GM21360 (cell line): ENCODE results near the gene SUCLA2.

Source experiments
- ATAC-seq: cut with Tn5 transposase; IDR thresholded peaks from one replicate; pipeline ENCODE4 v1.9.1; 2021; ENCODE audit warnings: mild to moderate bottlenecking, moderate library complexity; ENCODE audit not compliant: unreplicated experiment

The SUCLA2 gene

GRCh38 chr13:47904891-47905290 lies 96.2 kb downstream of the SUCLA2 start:
- no peak for ATAC-seq

GRCh38 chr13:47904241-47904640 lies 96.8 kb downstream of the SUCLA2 start:
- ATAC-seq = no peak

DNA sequence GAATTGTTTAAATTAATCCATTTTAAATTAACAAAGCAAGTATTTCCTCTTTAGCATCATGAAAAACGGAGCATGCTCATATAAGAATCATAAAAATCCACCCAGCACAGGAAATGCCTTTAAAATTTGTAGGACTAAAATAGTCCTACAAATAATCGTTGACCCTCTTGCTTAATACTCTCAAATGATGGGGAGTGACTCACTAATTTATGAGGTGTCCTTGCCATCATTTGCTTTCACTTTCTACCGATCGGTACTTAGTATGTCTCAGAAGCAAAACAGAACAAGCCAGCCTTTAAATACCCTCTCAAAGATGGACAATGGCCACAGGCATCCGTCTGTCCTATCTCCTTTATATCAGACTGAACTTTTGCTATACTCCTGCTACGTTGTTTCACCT lies 97.2 kb downstream of the SUCLA2 start:
- no peak for ATAC-seq

DNA sequence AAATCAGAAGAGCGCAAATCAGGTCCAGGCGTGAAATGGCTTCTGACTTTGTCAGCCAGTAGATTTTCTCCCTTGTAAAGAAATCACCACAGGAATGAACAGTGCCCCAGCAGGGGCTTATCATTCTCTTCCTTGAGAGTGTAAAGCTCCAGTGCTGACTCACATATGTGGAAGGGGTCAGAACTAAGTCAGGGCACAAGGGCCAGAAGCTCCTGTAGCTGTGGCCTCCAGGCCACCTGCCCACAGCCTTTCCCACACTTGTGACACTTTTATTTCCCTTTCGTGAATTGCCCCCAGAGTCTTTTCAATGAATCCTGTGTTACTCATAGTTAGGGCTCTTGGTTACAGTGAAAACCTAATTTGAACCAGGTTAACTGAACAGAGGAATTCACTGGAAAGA lies 99.6 kb downstream of the SUCLA2 start:
- ATAC-seq = no peak

DNA sequence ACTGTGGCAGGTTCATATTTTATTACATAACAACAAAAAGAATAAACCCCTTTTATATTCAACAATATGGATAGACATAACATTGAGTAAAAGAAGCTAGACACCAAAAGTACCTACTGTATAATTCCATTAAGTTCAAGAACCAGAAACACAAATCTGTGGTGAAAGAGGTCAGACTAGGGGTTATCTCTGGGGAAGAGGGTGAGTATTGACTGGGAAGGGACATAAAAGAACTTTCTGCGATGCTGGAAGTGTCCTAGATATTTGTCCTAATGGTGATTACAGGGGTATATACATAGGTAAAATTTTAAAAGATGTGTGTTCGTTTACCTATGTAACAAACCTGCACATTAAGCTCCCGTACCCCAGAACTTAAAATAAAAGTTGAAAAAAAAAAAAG lies 103.0 kb downstream of the SUCLA2 start:
- no peak for ATAC-seq

- no peak for ATAC-seq
These were observed 103.5 kb downstream of the SUCLA2 start for GRCh38 chr13:47897411-47898050.

- no peak for ATAC-seq
These were observed 104.5 kb downstream of the SUCLA2 start for GRCh38 chr13:47896546-47896945.

DNA sequence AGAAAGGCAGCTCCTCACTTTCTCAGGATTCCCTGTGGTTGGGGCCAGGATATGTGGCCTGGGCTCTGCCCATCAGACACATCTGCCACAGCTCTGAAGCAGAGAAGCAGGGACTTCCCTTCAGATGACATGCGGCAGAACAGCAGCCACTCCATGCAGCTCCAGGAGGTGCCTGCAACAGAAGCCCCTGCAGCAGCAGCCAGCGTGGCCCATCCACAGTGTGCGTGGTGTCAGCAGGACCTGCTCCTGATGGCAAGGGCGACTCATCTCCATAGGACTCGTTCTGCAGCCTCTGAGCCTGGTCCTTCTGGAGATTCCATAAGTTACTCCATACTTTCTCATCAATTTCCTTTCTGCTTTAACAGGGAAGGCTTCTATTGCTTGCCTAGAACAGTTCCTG lies 105.0 kb downstream of the SUCLA2 start:
- no peak for ATAC-seq

DNA sequence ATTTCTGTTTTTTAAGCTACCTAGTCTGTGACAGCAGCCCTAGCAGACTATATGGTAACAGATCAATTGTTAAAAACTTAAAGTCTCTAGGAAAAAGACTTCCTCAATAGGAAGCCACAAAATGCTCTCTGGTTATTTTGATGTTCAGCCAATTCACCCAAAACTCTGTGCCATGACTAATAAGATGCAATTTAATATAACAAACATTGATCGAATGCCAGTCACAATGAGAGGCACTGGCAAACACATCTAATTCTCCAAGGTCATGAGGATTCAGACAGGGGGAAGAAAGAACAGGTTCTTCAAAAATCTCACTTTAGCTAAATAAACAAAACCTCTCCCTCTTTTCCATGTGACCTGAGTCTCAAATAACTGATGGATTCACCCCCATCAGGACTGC lies 107.5 kb downstream of the SUCLA2 start:
- ATAC-seq = no peak
